KMS-11 (cell line): ENCODE data around the gene OGA.

Experiments used
- H2AFZ ChIP-seq: fragments of 200-600 bp; sonication (generic); 2 replicates; pipeline ENCODE4 v1.6.1; 2016; ENCODE audit warnings: antibody characterized with exemption, mixed run types, low read depth
- H3K27ac ChIP-seq: fragments of 200-600 bp; sonication (generic); 2 replicates; pipeline ENCODE4 v1.6.1; 2016; ENCODE audit warnings: mild to moderate bottlenecking, mixed run types
- H3K27me3 ChIP-seq: fragments of 200-600 bp; sonication (generic); 2 replicates; pipeline ENCODE4 v1.6.1; 2017; ENCODE audit warnings: mild to moderate bottlenecking, low read depth, mixed run types, moderate library complexity; ENCODE audit not compliant: insufficient read depth
- H3K36me3 ChIP-seq: fragments of 200-600 bp; sonication (generic); 2 replicates; pipeline ENCODE4 v1.6.1; 2017; ENCODE audit warnings: mild to moderate bottlenecking, mixed run types; ENCODE audit not compliant: insufficient read depth
- H3K4me1 ChIP-seq: fragments of 200-600 bp; sonication (generic); 2 replicates; pipeline ENCODE4 v1.6.1; 2016; ENCODE audit warnings: mild to moderate bottlenecking, low read depth, mixed run types; ENCODE audit not compliant: poor library complexity, severe bottlenecking
- H3K4me2 ChIP-seq: fragments of 200-600 bp; sonication (generic); 2 replicates; pipeline ENCODE4 v1.7.0; 2016; ENCODE audit warnings: mild to moderate bottlenecking, mixed run types
- H3K4me3 ChIP-seq: fragments of 200-600 bp; sonication (generic); IDR thresholded peaks from 2 replicates; pipeline ENCODE4 v1.6.1; 2017; ENCODE audit warnings: low read depth, low read length, mixed read lengths; ENCODE audit not compliant: insufficient read depth
- H3K79me2 ChIP-seq: fragments of 200-600 bp; sonication (generic); 2 replicates; pipeline ENCODE4 v1.6.1; 2016; ENCODE audit warnings: low read depth, mixed run types; ENCODE audit not compliant: insufficient read depth
- H3K9ac ChIP-seq: fragments of 200-600 bp; sonication (generic); 2 replicates; pipeline ENCODE4 v1.6.1; 2016; ENCODE audit warnings: mild to moderate bottlenecking, mixed run types
- H4K20me1 ChIP-seq: fragments of 200-600 bp; sonication (generic); 2 replicates; pipeline ENCODE4 v1.6.1; 2016; ENCODE audit warnings: mild to moderate bottlenecking, mixed run types; ENCODE audit not compliant: insufficient read depth
- CTCF ChIP-seq: fragments of 200-600 bp; sonication (generic); conservative IDR thresholded peaks from 2 replicates; pipeline ENCODE4 v1.6.1; 2017; ENCODE audit warnings: low read depth, mild to moderate bottlenecking, antibody characterized with exemption, low read length, moderate library complexity, mixed read lengths

OGA gene

GRCh38 chr10:101767966-101768790, 50.1 kb downstream of the OGA start:
- Histone ChIP-seq H3K4me3 (no peak overlapping the region), H3K79me2 (no peaks in the 10 kb centered on the region), H3K27ac (no peak overlapping the region), H3K36me3 (no peaks in the 10 kb centered on the region), H2AFZ (no peak overlapping the region), H3K4me2 (no peak overlapping the region), H4K20me1 (no peaks in the 10 kb centered on the region), H3K4me1 (no peaks in the 10 kb centered on the region), H3K27me3 (no peaks in the 10 kb centered on the region; the same call in 1 of the 2 replicates), H3K9ac (no peak overlapping the region)
- TF ChIP-seq CTCF = no peak

GRCh38 chr10:101767600-101767945, 50.7 kb downstream of the OGA start:
- Histone ChIP-seq H4K20me1 (no peaks in the 10 kb centered on the region), H3K4me3 (no peak overlapping the region), H3K9ac (no peak overlapping the region), H2AFZ (no peak overlapping the region), H3K27me3 (no peaks in the 10 kb centered on the region; the same call in 1 of the 2 replicates), H3K4me2 (no peak overlapping the region), H3K4me1 (no peaks in the 10 kb centered on the region), H3K79me2 (no peaks in the 10 kb centered on the region), H3K27ac (no peak overlapping the region), H3K36me3 (no peaks in the 10 kb centered on the region)
- no peak for TF ChIP-seq CTCF

GRCh38 chr10:101766753-101767599, 51.3 kb downstream of the OGA start:
- H3K27me3 ChIP-seq = no peaks in the 10 kb centered on the region
- H3K79me2 ChIP-seq = no peaks in the 10 kb centered on the region
- no peak overlapping the region for H3K9ac ChIP-seq
- no peak overlapping the region for H3K27ac ChIP-seq
- H3K4me2 ChIP-seq = no peak overlapping the region
- no peaks in the 10 kb centered on the region for H3K36me3 ChIP-seq
- H3K4me3 ChIP-seq = no peak overlapping the region
- no peaks in the 10 kb centered on the region for H3K4me1 ChIP-seq
- H4K20me1 ChIP-seq = no peaks in the 10 kb centered on the region
- no peak for TF ChIP-seq CTCF
- H2AFZ ChIP-seq = no peak overlapping the region

GRCh38 chr10:101766306-101766705, 51.9 kb downstream of the OGA start:
- Histone ChIP-seq H3K27me3 (no peaks in the 10 kb centered on the region), H3K4me2 (no peak overlapping the region)
- no peak for TF ChIP-seq CTCF

More at GRCh38 chr10:101766306-101766705, 51.9 kb downstream of the OGA start:
- H2AFZ ChIP-seq = no peak overlapping the region
- no peaks in the 10 kb centered on the region for H4K20me1 ChIP-seq
- H3K36me3 ChIP-seq = no peaks in the 10 kb centered on the region
- H3K9ac ChIP-seq = no peak overlapping the region
- H3K4me3 ChIP-seq = no peak overlapping the region
- no peaks in the 10 kb centered on the region for H3K4me1 ChIP-seq
- no peaks in the 10 kb centered on the region for H3K79me2 ChIP-seq
- H3K27ac ChIP-seq = no peak overlapping the region
